Fibroblast of lung (primary cell): ENCODE data around the gene SOX15.

ENCODE experiments used
- EZH2 ChIP-seq: IDR thresholded peaks from 2 replicates; pipeline ENCODE4 v1.5.1; 2012; ENCODE audit warnings: low read length, control low read depth, mild to moderate bottlenecking; ENCODE audit errors: missing control alignments
- TF ChIP-seq, protein P1 (sequence below), 2 donors: IDR thresholded peaks in 1 of 2; conservative IDR thresholded peaks in 1 of 2; 1 replicate in 1 of 2; 2 replicates in 1 of 2; pipeline ENCODE4 v1.5.1; 2011 to 2012; ENCODE audit warnings: low read length in 2 of 2, control low read depth in 1 of 2, inconsistent platforms in 1 of 2, low read depth in 1 of 2, mild to moderate bottlenecking in 1 of 2

DNA sequence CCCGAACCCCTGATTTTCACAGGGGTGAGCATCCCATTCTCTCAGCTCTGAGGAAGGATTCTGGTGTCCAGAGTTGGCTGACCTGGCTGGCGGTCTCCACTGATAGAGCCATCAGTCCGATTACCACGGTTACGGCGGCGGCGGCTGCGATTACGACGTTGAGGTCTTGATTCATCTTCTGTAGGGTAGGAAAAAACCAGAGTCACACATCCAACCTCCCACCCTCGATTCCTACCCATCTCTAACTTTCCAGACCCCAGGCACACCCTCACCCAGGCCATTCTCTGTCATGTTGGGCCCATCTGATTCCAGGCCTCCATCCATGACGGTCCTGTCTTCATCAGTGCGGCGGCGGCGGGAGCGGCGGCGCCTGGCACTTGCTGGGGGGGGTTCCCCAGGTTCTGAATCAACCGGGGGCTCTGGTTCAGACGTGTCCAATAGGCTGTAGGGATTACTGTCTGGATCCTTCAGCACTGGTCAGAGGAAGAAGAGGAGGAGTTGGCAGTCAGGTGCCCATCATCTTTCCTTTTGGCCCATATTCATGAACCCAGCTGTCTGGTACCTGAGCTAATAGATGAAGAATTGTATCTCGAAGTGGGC lies 2.6 kb upstream of the SOX15 start:
- TF ChIP-seq, protein P1, sequence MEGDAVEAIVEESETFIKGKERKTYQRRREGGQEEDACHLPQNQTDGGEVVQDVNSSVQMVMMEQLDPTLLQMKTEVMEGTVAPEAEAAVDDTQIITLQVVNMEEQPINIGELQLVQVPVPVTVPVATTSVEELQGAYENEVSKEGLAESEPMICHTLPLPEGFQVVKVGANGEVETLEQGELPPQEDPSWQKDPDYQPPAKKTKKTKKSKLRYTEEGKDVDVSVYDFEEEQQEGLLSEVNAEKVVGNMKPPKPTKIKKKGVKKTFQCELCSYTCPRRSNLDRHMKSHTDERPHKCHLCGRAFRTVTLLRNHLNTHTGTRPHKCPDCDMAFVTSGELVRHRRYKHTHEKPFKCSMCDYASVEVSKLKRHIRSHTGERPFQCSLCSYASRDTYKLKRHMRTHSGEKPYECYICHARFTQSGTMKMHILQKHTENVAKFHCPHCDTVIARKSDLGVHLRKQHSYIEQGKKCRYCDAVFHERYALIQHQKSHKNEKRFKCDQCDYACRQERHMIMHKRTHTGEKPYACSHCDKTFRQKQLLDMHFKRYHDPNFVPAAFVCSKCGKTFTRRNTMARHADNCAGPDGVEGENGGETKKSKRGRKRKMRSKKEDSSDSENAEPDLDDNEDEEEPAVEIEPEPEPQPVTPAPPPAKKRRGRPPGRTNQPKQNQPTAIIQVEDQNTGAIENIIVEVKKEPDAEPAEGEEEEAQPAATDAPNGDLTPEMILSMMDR (conservative IDR thresholded peaks at IDR 0.05 in 1 of 2, IDR thresholded peaks at IDR 0.05 in 1 of 2; ENCODE audit: low read depth in 1 of 2, low read length in 2 of 2), result no peak
- TF ChIP-seq EZH2, result no peak
